ENCODE measurements around the gene ANGPTL7.

Gene ANGPTL7

DNA sequence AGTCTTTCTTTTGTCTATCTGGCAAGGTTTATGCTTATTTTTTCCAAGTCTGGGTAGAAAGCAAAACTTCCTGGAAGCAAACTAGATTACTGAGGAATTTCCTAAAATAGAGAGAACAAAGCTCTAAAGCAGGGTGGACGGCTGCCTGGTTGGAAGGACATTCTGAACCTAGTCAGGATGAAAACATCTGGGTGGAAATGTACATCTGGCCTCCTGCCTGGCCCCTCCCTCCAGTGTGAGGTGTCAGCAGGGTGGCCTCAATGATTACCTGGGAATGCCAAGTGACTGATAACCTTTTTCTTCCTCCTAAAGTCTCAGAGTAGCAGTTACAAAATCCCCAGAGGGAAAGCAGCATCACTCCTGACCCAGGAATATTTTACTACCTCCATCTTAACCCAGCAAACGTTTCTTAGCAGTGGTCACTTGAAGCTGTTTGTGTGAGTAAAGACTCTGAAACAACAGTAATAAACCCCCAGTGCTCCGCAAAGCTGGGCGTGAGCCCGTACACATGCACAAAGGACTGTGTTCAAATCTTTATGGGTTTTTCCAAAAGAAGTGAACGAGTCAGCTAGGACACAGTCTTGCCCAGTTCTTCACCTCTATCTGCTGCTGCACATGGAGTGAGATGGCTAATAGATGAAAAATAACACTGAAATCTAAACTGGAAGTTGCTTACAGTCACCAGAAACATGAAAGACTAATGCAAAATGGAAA, 18.9 kb downstream of the ANGPTL7 start:
- DNase-seq: no peak

DNA sequence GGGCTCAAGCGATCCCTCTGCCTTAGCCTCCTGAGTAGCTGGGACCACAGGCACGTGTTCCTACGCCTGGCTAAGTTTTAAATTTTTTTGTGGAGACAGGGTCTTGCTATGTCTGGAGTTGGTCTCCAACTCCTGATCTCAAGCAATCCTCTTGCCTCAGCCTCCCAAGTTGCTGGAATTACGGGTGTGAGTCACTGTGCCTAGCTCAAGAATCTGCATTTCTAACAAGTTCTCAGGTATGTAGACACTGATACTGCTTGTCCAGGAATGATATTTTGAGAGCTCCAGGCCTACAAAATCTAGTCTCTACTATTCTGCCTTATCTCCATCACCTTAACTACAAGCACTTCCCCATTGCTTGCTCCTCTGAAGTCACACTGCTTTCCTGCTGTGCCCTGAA, 22.3 kb downstream of the ANGPTL7 start:
- no peak for DNase-seq

DNA sequence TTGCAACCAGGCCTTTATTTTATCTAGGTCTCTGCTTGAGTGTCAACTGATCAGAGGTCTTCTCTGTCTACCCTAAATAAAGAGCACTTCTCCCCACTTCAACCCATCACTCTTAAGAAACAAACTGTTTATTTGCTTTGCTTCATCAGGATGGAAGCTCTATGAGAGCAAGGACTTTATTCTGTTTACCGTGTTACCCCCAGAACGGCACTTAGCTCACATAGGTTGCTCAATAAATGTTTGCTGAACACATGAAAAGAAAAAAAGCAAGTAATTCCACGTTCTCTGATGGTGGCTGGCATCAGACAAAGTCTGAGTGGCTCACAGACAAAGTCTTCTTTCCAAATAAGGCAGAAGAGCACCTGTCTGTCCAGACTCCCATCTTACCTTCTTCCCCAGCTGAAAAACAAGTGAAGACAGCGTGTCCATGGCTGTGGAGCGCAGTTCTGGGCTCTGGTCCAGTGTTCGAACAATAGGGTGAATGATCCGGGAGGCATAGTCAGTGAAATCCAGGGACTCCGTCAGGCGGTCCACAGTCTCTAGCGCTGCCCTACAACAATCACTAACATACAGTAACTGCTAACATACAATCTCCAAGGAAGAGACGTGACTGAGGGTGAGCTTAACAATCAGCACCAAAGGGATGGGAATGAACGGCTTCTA, 22.9 kb downstream of the ANGPTL7 start:
- DNase-seq: no peak

DNA sequence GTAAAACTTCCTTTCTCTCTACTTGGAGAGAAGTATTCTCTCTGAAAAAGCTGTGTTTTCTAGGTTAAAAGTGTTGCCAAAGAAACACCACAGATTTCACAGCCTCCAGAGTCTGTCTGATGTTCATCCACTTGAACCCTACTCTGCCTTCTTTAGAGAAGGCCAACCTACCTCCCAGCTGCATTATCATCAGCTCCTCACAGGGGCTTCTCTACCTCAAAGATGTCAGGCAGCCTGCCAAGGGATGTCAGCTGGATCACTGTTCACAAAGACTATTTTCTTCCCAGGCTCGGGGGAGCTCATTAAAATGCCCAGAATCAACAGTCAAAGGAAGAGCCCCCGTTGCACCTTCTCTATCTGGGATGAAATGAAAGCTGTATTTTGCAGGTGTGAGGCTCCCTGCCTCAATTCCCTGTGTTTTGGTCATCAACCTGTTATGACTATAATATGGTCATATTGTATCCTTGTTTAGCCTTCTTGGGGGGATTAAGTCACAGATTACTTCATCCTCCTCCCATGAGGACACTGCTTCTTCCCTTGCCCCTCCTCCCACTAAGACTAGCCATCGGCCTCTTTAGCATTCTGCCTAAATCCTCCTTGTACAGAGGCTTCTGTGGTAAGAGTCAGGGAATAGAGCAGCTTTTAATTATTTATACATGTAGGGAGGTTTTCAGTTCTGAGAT, 25.7 kb downstream of the ANGPTL7 start:
- no peak for DNase-seq

- DNase-seq: no peak
These were observed 26.3 kb downstream of the ANGPTL7 start for GRCh38 chr1:11215381-11216005.

DNA sequence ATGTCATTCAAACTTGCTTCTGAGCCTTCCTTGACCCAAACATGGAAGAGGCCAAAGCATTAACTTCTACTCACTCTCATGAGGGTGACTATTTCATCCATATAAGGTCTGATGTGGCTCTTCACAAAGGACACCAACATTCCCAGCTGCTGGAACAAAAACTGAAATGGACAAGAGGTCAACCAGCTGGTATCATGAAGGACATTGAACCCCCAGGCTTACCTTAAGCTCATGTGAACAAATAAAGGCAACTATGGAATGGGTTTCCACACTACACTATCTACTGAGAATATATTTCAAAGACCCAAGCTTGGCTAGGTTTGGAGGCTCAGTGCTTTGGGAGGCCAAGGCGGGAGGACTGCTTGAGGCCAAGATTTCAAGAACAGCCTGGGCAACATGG, 26.9 kb downstream of the ANGPTL7 start:
- no peak for DNase-seq

DNA sequence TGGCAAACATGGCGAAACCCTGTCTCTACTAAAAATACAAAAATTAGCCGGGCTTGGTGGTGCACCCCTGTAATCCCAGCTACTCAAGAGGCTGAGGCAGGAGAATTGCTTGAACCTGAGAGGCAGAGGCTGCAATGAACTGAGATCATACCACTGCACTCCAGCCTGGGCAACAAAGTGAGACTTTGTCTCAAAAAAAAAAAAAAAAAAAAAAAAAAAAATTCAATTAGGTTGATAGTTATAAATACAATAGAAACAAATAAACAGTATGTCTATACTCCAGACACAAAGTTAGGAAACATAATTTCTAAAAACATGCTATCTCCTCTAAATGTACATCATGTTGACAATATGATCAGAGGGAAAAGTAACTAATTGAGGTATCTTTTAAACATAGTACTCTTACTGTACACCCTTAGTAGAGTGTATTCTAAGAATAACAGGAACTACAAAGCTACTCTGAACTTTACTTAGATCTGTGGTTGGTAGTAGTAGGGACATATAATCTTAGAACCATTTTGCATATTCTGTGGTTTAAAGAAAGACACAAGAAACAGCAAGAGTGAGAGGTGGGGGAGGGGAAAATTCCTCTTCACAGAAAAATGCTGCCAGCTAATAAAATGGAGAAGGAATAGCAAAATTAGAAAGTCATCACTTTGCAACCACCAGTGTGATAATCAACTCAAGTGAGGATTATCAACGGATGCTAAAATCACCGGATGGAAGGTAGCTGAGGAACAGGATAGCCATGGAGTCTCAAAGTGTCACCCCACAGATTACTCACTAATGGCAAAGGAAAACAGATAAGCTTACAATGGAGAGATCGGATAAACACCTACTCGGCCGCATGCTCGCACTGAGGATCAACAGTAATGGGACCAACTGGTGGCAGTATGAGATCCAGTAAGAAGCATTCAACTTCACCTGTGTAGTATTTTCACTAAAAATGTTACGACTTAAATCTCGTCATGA, 38.2 kb downstream of the ANGPTL7 start:
- DNase-seq: no peak

DNA sequence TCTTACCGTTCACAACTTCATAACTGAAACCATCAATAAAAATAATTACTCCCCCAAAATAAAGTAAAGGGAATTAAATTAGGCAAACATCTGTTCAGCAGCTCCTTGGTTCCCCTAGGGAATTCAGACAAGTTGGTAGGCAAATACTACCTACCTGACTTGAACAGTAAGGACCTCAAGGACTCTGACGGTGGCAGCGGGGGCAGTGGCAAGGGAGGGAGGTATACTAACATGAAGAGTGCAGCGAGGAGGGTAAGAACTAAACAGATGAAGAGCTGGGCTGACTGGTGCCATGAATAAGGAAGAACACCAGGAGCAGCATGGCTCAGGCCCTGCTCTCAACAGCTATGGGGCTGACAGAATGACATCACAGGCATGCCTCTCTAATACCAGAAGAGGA, 40.0 kb downstream of the ANGPTL7 start:
- no peak for DNase-seq

DNA sequence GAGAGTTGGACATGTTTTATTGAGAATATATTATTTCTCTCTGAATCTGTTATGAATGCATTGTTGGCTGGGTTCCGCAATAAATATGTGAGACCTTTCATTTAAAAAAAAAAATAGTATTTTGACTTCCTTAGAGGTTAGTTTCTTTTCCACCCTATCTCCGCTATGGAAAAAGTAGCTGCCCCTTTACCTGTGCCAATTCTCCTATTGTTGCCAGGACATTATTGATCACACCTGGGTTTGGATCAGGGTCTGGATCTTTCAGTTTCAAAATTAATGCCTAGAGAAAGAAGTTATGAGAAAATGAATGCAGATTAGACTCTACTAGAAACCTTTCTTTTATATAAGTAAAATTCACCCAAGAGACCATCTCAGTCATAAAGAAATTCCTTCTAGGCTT, 44.1 kb downstream of the ANGPTL7 start:
- DNase-seq: no peak

DNA sequence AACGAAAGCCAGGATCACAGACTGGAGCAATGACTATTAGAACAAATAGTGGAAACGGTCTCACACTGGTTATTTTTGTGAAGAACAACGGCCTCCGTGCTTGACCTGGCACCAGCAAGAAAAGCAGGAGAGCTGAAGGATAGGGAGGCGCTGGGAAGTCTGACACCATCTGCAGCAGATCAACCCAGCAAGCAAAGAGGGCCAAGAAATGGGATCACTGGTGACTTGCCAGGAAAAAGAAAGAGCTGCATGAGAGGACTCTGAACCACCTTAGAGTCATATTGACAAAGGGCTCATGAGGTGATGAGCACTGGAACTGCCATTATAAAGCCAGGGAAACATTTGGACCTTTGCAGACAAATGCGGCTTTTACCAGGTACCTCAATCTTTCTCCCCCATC, 48.2 kb downstream of the ANGPTL7 start:
- DNase-seq: no peak

DNA sequence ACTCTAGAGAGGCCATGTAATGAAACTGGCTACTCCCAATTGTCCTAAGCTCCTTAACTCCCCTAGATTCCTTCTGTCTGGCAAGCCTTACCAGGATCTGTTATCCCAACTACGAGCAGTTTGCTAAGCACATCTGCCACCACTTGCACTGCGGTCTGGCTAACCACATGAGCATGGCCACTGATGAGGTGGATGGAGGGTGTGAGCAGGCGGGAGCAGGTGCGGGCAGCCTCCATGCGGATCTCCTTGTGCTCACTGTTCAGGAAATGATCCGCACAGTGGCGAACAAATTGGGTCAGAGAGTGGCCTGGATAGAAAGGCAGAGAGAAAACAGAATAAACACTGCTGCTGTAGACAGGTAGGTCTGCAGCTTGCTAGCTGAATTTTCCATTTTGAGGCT, 49.2 kb downstream of the ANGPTL7 start:
- DNase-seq: no peak

GRCh38 chr1:11245248-11245647, 56.1 kb downstream of the ANGPTL7 start:
- no peak for DNase-seq
